Posterior vena cava (tissue), 2 donors: ENCODE results near the gene GPR65. TPM values are rescaled to one million over a fixed set of nuclear protein-coding genes. Genes with fewer than 3 reads are reported as not detected.
"Not testable (repeated sequence)": the region's sequence is repeated elsewhere in the genome, so short reads cannot be mapped to it uniquely, and the experiment has no call there.

Experiments
- DNase-seq: peaks from one replicate; pipeline ENCODE4 v3.0.0-alpha.2; 2020; ENCODE audit warnings: low spot score
- intact Hi-C, 2 donors: fragments of 100-400 bp; cut with DNase I; formaldehyde crosslinking; loops; one replicate each; pipeline versions ENCODE4 v1.14.1 to v1.14.2; 2022 to 2023
- total RNA-seq, 2 donors: library from RNA; stranded (reverse); fragmentation: NEBNext Ultra II Directional; extraction: Animal tissue kit (Norgen Biotek cat#: 25700); gene quantifications; one replicate each; pipeline ENCODE4 v1.2.1, GENCODE V29; 2021
- donor health status: DM: yes; HTN: yes; CAD: no.
- donor health status: DM: yes; HTN: yes; CAD: no.

The GPR65 gene
- total RNA-seq, 2 donors from 2014 or later: 2.0 to 2.4 TPM

- intact Hi-C loops: no loop called here
- no peak for DNase-seq
Measured at GRCh38 chr14:88002421-88003075, 2.4 kb upstream of the GPR65 start.

- intact Hi-C loops: no loop called here
- no peak for DNase-seq
Measured at GRCh38 chr14:88003425-88003824, 1.5 kb upstream of the GPR65 start.

GRCh38 chr14:88004506-88005036 lies 364 bp upstream of the GPR65 start:
- intact Hi-C loops: no loop called here
- no peak for DNase-seq

GRCh38 chr14:88005978-88006851 lies 1.3 kb downstream of the GPR65 start:
- intact Hi-C loops: no loop called here
- no peak for DNase-seq

DNA sequence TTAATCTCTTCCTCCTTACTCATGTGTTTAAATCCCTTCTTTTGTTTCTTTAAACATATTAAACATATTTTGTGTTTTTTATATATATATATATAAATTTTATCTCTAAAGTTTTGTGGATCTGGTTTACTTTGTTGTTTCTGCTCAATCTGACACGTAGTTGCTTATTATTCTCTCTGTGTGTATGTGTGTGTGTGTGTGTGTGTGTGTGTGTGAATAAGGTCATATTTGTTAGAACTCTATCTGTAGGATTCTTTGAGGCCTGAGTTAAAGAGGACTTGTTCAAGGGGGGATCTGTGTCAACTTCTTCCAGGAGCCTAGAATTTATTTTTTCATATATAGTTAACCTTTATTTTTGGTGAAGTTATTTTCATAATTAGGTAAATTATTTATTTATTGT lies 2.7 kb downstream of the GPR65 start:
- intact Hi-C loops: no loop called here

DNA sequence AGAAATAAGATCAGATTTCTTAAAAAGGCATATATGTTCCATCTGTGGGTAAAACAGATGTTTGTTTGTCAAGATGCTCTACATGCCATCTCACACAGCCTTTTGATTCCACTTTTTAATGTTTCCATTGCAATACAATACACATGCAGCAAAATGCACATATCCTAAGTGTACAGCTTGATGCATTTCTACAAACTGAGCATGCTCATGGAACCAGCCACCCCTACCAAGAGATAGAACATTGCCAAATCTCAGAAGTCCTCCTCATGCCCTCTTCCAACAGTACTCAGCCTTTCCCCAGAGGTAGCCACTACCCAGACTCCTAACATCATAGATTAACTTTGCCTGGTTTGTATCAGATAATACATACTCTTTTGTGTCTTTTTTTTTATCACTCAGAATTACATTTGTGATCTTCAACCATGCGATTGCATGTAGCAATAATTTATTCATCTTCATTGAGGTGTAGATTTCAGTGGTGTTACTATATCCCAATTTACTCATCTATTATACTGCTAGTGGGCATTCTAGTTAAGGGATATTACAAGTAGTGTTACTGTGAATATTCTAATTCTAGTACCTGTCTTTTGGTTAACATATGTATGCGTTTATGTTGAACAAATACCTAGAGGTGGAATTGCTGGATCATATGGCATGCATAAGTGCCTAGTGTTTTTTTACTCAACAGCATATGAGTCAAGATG lies 3.3 kb downstream of the GPR65 start:
- intact Hi-C loops: no loop called here
- DNase-seq: no peak

More for the DNA sequence above, 2.7 kb downstream of the GPR65 start:
- DNase-seq: no peak

DNA sequence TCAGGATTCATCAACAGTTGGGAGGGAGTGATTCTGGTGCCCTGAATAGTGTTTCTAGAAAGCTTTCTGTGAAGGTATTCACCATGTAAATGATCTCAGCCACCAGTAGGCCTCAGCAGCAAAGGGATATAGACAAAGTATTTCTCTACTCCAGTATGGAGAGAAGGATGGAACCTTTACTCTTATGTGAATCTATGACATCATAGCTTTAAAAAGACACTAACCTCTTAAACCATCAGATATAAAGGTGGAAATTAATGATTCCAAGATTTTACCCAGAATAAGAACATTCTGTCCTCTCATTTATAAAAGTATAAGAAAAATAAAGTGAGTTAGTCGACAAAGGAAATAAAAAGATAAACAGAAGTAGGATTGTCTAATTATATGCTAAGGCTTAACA lies 4.6 kb downstream of the GPR65 start:
- DNase-seq: no peak
- intact Hi-C loops: no loop called here

- DNase-seq: no peak
- intact Hi-C loops: no loop called here
Measured at GRCh38 chr14:88010331-88010730, 5.4 kb downstream of the GPR65 start.

- intact Hi-C loops: no loop called here
- DNase-seq: no peak
Measured at GRCh38 chr14:88012495-88012894, 7.6 kb downstream of the GPR65 start.

DNA sequence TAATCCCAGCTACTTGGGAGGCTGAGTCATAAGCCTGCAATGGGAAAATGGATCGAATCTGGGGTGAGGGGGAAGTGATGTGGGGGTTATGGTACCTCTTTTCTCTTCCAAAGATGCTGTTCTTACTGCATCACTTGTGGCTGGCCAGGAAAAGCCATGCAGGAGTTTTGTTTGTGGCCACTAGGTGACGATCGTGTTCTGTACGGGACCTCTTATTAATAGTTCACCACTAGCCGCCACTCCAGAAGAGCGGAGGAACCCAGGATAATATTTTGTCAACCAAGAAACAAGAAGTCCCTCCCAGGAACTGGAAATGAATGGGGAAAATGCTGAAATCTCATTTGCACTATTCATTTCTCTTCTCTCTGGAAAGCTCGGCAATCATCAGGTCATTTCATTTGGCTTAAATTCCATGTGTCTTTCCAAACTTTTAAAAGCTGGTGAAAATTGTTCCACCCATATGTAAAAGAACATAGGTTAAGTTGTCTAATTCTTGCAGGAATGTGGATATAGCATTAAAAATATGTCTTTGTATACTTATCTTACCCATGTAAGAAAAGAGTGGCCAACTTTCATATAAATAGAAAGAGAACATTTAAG lies 8.9 kb downstream of the GPR65 start:
- peak; percentile 83 for DNase-seq
- intact Hi-C loops: no loop called here

DNA sequence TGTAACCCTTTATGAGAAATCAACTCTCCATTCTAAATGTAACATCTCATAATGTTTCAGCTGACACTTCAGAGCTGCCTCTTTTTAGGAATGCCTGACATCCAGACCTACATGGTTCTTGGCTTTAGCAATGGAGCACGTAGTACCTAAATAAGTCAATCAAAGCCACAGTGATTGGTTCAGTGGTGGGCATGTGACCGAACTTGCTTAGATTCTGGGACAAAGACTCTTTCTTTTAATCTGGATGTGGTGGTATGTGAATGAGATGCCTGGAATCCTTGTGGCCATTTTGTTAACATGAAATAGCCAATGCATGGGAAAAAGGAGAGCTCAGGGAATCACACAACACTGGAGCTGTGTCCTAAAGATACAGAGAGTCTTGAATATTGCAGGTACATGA lies 11.8 kb downstream of the GPR65 start:
- intact Hi-C loops: no loop called here

GRCh38 chr14:88017535-88017934 lies 12.6 kb downstream of the GPR65 start:
- no peak for DNase-seq
- intact Hi-C loops: no loop called here

More for the DNA sequence above, 11.8 kb downstream of the GPR65 start:
- no peak for DNase-seq

DNA sequence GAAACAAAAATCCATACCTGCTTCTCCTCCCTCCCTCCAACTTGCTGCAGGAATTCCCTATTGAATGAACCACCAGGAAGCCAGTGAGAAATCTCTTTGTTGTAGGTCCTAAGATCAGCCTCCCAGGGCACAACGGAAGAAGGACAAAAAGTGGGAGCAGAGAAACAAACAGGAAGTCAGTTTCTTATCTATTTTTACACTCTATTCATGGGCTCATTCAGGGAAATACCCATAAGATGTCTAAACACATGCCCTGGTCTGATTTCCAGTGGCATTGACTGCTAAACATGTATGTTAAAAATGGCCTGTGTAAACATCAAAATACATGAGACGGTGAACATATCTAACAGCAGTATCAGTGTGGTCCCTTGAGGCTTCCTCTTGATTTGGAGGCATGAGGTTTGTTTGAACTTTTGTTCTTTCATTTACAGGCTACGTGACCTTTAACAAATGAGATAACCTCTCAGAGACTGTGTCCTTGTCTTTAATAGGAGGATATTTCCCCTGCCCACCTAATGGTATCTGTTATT lies 18.8 kb downstream of the GPR65 start:
- intact Hi-C loops: loop anchor here in 1 of 2 donors (10.0 kb wide), 1 partner anchor 259 kb away; no protein-coding TSS in a partner anchor
- no peak for DNase-seq

- intact Hi-C loops: loop anchor here in 1 of 2 donors (10.0 kb wide), 1 partner anchor 260 kb away; no protein-coding TSS in a partner anchor
- not testable (repeated sequence) for DNase-seq
Measured at GRCh38 chr14:88024252-88025086, 19.5 kb downstream of the GPR65 start.

DNA sequence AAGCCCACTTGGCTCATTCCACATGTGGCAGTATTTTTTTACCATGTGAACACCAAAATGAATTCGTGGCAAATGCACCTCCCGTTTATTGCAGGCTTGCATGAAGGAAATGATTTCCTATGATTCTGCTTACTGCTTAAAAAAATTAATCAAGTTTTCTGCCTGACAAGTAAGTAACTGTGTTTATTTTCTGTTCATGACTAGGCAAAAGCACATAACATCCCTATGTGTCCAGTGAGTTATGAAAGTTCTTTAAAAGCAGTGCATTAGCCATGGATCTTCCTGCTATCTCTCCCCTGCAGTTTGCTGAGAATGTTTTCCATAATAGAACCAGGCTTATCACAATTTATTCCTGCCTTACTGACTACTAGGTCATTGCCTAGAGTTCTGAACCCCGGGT lies 20.4 kb downstream of the GPR65 start:
- no peak for DNase-seq
- intact Hi-C loops: loop anchor here in 1 of 2 donors (10.0 kb wide), 1 partner anchor 261 kb away; no protein-coding TSS in a partner anchor

- DNase-seq: no peak
- intact Hi-C loops: loop anchor here in 1 of 2 donors (10.0 kb wide), 1 partner anchor 262 kb away; no protein-coding TSS in a partner anchor
Measured at GRCh38 chr14:88026890-88027289, 22.0 kb downstream of the GPR65 start.

- DNase-seq: no peak
- intact Hi-C loops: loop anchor here in 1 of 2 donors (10.0 kb wide), 1 partner anchor 265 kb away; no protein-coding TSS in a partner anchor
Measured at GRCh38 chr14:88029500-88029899, 24.6 kb downstream of the GPR65 start.

DNA sequence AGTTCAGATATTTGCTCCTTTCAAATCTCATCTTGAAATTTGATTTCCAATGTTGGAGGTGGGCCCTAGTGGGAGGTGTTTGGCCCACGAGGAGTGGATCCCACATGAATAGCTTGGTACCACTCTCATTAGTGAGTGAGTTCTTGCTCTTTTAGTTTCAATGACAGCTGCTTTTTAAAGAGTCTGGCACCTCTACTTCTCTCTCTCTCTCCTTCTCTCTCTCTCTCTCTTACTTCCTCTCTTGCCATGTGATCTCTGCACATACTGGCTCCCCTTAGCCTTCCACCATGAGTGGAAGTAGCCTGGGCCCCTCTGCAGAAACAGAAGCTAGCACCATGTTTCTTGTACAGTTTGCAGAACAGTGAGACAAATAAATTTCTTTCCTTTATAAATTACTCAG lies 25.1 kb downstream of the GPR65 start:
- intact Hi-C loops: no loop called here
- no peak for DNase-seq
